Activated CD8-positive, alpha-beta memory T cell treated with anti-CD3 and anti-CD28 coated beads, Interleukin-2, amount 10 ng/mL, durations not matched to agents 7 days and 5 days (primary cell): ENCODE measurements around the gene STBD1. TPM values are rescaled to one million over a fixed set of nuclear protein-coding genes. Genes with fewer than 3 reads are reported as not detected.

ENCODE experiments used
- ATAC-seq: fragments of 150-1000 bp; cut with Tn5 transposase; one replicate; pipeline ENCODE4 v1.10.0; 2021; ENCODE audit warnings: moderate library complexity
- CTCF ChIA-PET: fragments of 350-600 bp; sonication (Branson Sonifier 250); formaldehyde crosslinking; loops from one replicate; lab custom pipeline; 2021; ENCODE audit warnings: antibody characterized with exemption; lab: Charles Lee
- DNase-seq: peaks from one replicate; pipeline ENCODE4 v3.0.0-alpha.2; 2020
- H3K27ac Mint-ChIP-seq: one replicate; pipeline ENCODE4 v1.8.0; 2021; ENCODE audit warnings: mild to moderate bottlenecking, mixed read lengths
- H3K27me3 Mint-ChIP-seq: one replicate; pipeline ENCODE4 v1.8.0; 2021; ENCODE audit warnings: mixed read lengths
- H3K36me3 Mint-ChIP-seq: one replicate; pipeline ENCODE4 v1.8.0; 2021; ENCODE audit warnings: mild to moderate bottlenecking, mixed read lengths
- H3K4me1 Mint-ChIP-seq: one replicate; pipeline ENCODE4 v1.8.0; 2021; ENCODE audit warnings: mixed read lengths
- H3K4me3 Mint-ChIP-seq: one replicate; pipeline ENCODE4 v1.8.0; 2021; ENCODE audit warnings: mild to moderate bottlenecking, moderate library complexity, mixed read lengths
- H3K9me3 Mint-ChIP-seq: one replicate; pipeline ENCODE4 v1.8.0; 2022; ENCODE audit warnings: low read depth, mixed read lengths
- total RNA-seq, 2 experiments: library from RNA; stranded (reverse); gene quantifications; one replicate each; pipeline ENCODE4 v1.2.3, GENCODE V29; 2021

Gene STBD1
- total RNA-seq, 2 experiments from 2014 or later, result 0.52 to 1.2 TPM

- H3K27ac Mint-ChIP-seq, result no peak overlapping the region
- ATAC-seq (no peak), DNase-seq (no peak)
- H3K4me3 Mint-ChIP-seq, result no peak overlapping the region
- no peaks in the 10 kb centered on the region for H3K4me1 Mint-ChIP-seq
- peaks cover 13% of the 10 kb centered on the region for H3K9me3 Mint-ChIP-seq
- H3K36me3 Mint-ChIP-seq, result peaks cover 6% of the 10 kb centered on the region
- CTCF ChIA-PET, result interaction anchor here (0.9 to 1.9 kb wide), 2 partner anchors 66 to 132 kb away, joined by 3 to 5 read pairs; no protein-coding TSS in a partner anchor
- peaks cover 61% of the 10 kb centered on the region for H3K27me3 Mint-ChIP-seq
Measured at GRCh38 chr4:76311896-76312331, 5.4 kb downstream of the STBD1 start.

DNA sequence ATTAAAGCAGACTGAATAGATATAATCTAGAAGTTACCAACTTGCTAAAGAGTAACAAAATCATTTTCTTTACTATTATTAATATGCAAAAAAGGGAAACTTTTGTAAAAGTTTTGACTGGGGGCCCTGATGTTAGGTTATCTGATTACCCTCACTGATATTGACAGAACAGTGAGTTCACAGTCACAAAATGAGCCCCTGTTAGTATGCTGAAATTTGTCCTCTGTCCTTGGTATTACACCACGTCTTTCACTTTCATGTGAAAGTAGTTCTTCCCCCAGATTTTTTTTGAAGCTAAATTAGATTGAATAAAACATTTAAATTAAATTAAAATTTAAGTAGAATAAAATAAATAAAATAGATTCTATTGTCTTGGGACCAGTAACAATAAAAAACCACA lies 5.9 kb downstream of the STBD1 start:
- Mint-ChIP-seq H3K4me3 (no peak overlapping the region), H3K27me3 (peaks cover 62% of the 10 kb centered on the region), H3K4me1 (no peaks in the 10 kb centered on the region), H3K36me3 (peaks cover 9% of the 10 kb centered on the region), H3K9me3 (peaks cover 15% of the 10 kb centered on the region), H3K27ac (no peak overlapping the region)
- CTCF ChIA-PET, result interaction anchor here (0.9 to 1.9 kb wide), 3 partner anchors 64 to 133 kb away, joined by 3 to 5 read pairs (median 3); no protein-coding TSS in a partner anchor
- DNase-seq (no peak), ATAC-seq (no peak)

GRCh38 chr4:76313547-76313946 lies 7.0 kb downstream of the STBD1 start:
- CTCF ChIA-PET, result interaction anchor here (1.3 to 1.9 kb wide), 2 partner anchors 64 to 65 kb away, joined by 3 to 5 read pairs; no protein-coding TSS in a partner anchor
- Mint-ChIP-seq H3K36me3 (peaks cover 9% of the 10 kb centered on the region), H3K27ac (no peak overlapping the region), H3K4me3 (no peak overlapping the region), H3K9me3 (peaks cover 15% of the 10 kb centered on the region), H3K4me1 (no peaks in the 10 kb centered on the region), H3K27me3 (peaks cover 63% of the 10 kb centered on the region)
- no peak for DNase-seq
- no peak for ATAC-seq

GRCh38 chr4:76315267-76315918 lies 8.9 kb downstream of the STBD1 start:
- no peaks in the 10 kb centered on the region for H3K4me1 Mint-ChIP-seq
- H3K36me3 Mint-ChIP-seq, result peaks cover 9% of the 10 kb centered on the region
- H3K4me3 Mint-ChIP-seq, result no peak overlapping the region
- H3K9me3 Mint-ChIP-seq, result peaks cover 15% of the 10 kb centered on the region
- peaks cover 55% of the 10 kb centered on the region for H3K27me3 Mint-ChIP-seq
- CTCF ChIA-PET, result no interaction called here
- ATAC-seq (no peak), DNase-seq (no peak)
- H3K27ac Mint-ChIP-seq, result no peak overlapping the region

DNA sequence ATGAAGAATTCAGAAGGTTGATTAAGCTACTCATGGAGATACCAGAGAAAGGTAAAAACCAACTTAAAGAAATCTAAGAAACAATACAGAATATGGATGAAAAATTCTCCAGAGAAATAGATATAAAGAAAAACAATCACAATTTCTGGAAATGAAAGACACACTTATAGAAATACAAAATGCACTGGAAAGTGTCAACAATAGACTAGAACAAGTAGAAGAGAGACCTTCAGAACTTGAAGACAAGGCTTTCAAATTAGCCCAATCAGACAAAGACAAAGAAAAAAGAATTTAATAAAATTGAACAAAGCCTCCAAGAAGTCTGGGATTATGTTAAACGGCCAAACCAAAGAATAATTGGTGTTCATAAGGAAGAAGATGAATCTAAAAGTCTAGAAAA lies 9.6 kb downstream of the STBD1 start:
- peaks cover 15% of the 10 kb centered on the region for H3K9me3 Mint-ChIP-seq
- no peaks in the 10 kb centered on the region for H3K4me1 Mint-ChIP-seq
- H3K27me3 Mint-ChIP-seq, result peaks cover 54% of the 10 kb centered on the region
- peaks cover 9% of the 10 kb centered on the region for H3K36me3 Mint-ChIP-seq
- no peak overlapping the region for H3K4me3 Mint-ChIP-seq
- ATAC-seq (no peak), DNase-seq (no peak)
- CTCF ChIA-PET, result interaction anchor here (0.6 kb wide), 1 partner anchor 139 kb away, joined by 3 read pairs; no protein-coding TSS in a partner anchor
- no peak overlapping the region for H3K27ac Mint-ChIP-seq

GRCh38 chr4:76322236-76322635 lies 15.7 kb downstream of the STBD1 start:
- H3K4me1 Mint-ChIP-seq, result no peaks in the 10 kb centered on the region
- no peak overlapping the region for H3K27ac Mint-ChIP-seq
- peaks cover 8% of the 10 kb centered on the region for H3K9me3 Mint-ChIP-seq
- CTCF ChIA-PET, result no interaction called here
- H3K27me3 Mint-ChIP-seq, result peaks cover 31% of the 10 kb centered on the region
- DNase-seq (no peak), ATAC-seq (no peak)
- H3K4me3 Mint-ChIP-seq, result no peak overlapping the region
- peaks cover 9% of the 10 kb centered on the region for H3K36me3 Mint-ChIP-seq

- ATAC-seq (no peak), DNase-seq (no peak)
- H3K4me3 Mint-ChIP-seq, result no peak overlapping the region
- no peaks in the 10 kb centered on the region for H3K4me1 Mint-ChIP-seq
- CTCF ChIA-PET, result interaction anchor here (1.7 to 2.3 kb wide), 2 partner anchors 30 to 53 kb away, joined by 4 to 6 read pairs; no protein-coding TSS in a partner anchor
- H3K27me3 Mint-ChIP-seq, result peaks cover 25% of the 10 kb centered on the region
- peaks cover 11% of the 10 kb centered on the region for H3K9me3 Mint-ChIP-seq
- no peak overlapping the region for H3K27ac Mint-ChIP-seq
- peaks cover 11% of the 10 kb centered on the region for H3K36me3 Mint-ChIP-seq
Measured at GRCh38 chr4:76325072-76325471, 18.5 kb downstream of the STBD1 start.

GRCh38 chr4:76326515-76326914 lies 20.0 kb downstream of the STBD1 start:
- peaks cover 23% of the 10 kb centered on the region for H3K27me3 Mint-ChIP-seq
- peaks cover 11% of the 10 kb centered on the region for H3K9me3 Mint-ChIP-seq
- CTCF ChIA-PET, result interaction anchor here (1.7 to 2.3 kb wide), 2 partner anchors 28 to 52 kb away, joined by 4 to 6 read pairs; no protein-coding TSS in a partner anchor
- H3K36me3 Mint-ChIP-seq, result peaks cover 11% of the 10 kb centered on the region
- no peak overlapping the region for H3K4me3 Mint-ChIP-seq
- no peak for DNase-seq
- H3K4me1 Mint-ChIP-seq, result no peaks in the 10 kb centered on the region
- ATAC-seq, result no peak
- no peak overlapping the region for H3K27ac Mint-ChIP-seq

GRCh38 chr4:76334885-76335284 lies 28.4 kb downstream of the STBD1 start:
- CTCF ChIA-PET, result interaction anchor here (1.4 to 1.5 kb wide), 2 partner anchors 42 to 156 kb away, joined by 5 read pairs; no protein-coding TSS in a partner anchor
- peaks cover 30% of the 10 kb centered on the region for H3K27me3 Mint-ChIP-seq
- ATAC-seq (no peak), DNase-seq (no peak)
- H3K4me3 Mint-ChIP-seq, result no peak overlapping the region
- no peaks in the 10 kb centered on the region for H3K4me1 Mint-ChIP-seq
- no peaks in the 10 kb centered on the region for H3K36me3 Mint-ChIP-seq
- H3K9me3 Mint-ChIP-seq, result no peaks in the 10 kb centered on the region
- no peak overlapping the region for H3K27ac Mint-ChIP-seq

DNA sequence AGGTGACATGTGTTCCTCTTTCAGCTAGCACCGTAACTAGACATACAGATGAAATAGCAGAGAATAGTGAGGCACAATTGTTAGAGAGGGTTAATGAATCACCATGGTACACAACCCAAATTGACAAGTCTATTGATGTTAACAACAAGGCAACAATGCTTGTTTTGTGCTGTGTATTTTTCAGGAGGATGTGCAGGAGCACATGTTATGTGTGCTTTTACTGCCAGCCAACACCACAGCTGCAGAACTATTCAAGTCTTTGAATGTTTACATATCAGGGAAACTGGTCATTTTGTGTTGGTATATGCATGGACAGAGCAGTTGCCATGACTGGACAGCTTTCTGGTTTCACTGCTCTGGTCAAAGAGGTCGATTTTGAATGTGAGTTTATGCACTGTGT lies 32.8 kb downstream of the STBD1 start:
- Mint-ChIP-seq H3K4me1 (no peaks in the 10 kb centered on the region), H3K27ac (no peak overlapping the region), H3K9me3 (no peaks in the 10 kb centered on the region), H3K27me3 (peaks cover 26% of the 10 kb centered on the region), H3K36me3 (no peaks in the 10 kb centered on the region), H3K4me3 (no peak overlapping the region)
- ATAC-seq (no peak), DNase-seq (no peak)
- CTCF ChIA-PET, result interaction anchor here (1.5 kb wide), 1 partner anchor 10 kb away, joined by 3 read pairs; no protein-coding TSS in a partner anchor

DNA sequence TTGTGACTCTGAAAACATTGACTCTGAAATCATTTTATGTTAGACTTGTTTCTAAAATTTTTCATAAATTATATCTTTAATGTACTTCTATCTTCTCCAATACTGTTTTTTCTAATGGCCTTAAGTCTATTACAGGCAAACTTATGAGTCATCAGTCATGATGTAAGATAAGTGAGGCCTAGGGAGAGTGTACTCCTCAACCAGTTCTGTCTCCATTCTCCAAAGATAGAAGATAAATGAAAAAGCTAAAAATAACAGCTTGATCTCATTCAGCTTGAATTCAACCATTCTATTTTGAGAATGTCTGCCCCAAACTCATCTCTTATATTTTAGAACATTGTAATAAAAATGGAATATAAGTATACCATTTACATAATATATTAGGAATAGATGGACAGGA lies 34.5 kb downstream of the STBD1 start:
- peaks cover 35% of the 10 kb centered on the region for H3K27me3 Mint-ChIP-seq
- no peaks in the 10 kb centered on the region for H3K36me3 Mint-ChIP-seq
- CTCF ChIA-PET, result no interaction called here
- no peak overlapping the region for H3K4me3 Mint-ChIP-seq
- ATAC-seq (no peak), DNase-seq (no peak)
- H3K27ac Mint-ChIP-seq, result no peak overlapping the region
- no peaks in the 10 kb centered on the region for H3K4me1 Mint-ChIP-seq
- peaks cover 3% of the 10 kb centered on the region for H3K9me3 Mint-ChIP-seq

GRCh38 chr4:76342191-76342590 lies 35.7 kb downstream of the STBD1 start:
- H3K9me3 Mint-ChIP-seq, result peaks cover 3% of the 10 kb centered on the region
- peaks cover 26% of the 10 kb centered on the region for H3K27me3 Mint-ChIP-seq
- H3K4me3 Mint-ChIP-seq, result no peak overlapping the region
- CTCF ChIA-PET, result no interaction called here
- no peak for DNase-seq
- H3K36me3 Mint-ChIP-seq, result no peaks in the 10 kb centered on the region
- no peak for ATAC-seq
- H3K4me1 Mint-ChIP-seq, result no peaks in the 10 kb centered on the region
- H3K27ac Mint-ChIP-seq, result no peak overlapping the region

DNA sequence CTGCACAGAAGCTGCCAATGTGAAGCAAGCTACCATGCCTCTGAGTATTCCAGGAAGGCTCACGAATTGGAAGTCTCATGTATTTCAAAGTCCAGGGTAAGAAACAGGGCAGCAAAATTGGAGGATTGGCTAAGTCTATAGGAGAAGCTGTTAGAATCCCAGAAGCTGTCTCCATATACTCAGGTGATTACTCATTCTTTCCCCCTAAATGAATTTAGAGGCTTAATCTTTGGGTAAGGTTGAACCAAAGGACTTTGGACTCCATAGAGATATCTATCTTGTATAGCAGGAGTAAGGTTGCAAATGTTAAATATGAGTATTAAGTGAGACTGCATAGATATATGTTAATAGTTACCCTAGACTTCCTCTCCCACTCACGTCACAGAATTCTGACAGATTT lies 36.3 kb downstream of the STBD1 start:
- no peak overlapping the region for H3K27ac Mint-ChIP-seq
- peaks cover 26% of the 10 kb centered on the region for H3K27me3 Mint-ChIP-seq
- peaks cover 3% of the 10 kb centered on the region for H3K9me3 Mint-ChIP-seq
- CTCF ChIA-PET, result no interaction called here
- DNase-seq (no peak), ATAC-seq (no peak)
- no peak overlapping the region for H3K4me3 Mint-ChIP-seq
- no peaks in the 10 kb centered on the region for H3K36me3 Mint-ChIP-seq
- no peaks in the 10 kb centered on the region for H3K4me1 Mint-ChIP-seq
